Liver (tissue), 9 donors: ENCODE measurements around the gene CPLX3. TPM values are rescaled to one million over a fixed set of nuclear protein-coding genes. Genes with fewer than 3 reads are reported as not detected.

Source experiments
- DNase-seq: peaks from one replicate; pipeline ENCODE4 v3.0.0-alpha.2; 2017; ENCODE audit warnings: low spot score
- H3K27ac ChIP-seq, 2 donors: one replicate each; pipeline ENCODE4 v1.7.0; 2013; ENCODE audit warnings: inconsistent platforms in 2 of 2, low read length in 2 of 2, control low read depth in 1 of 2, low read depth in 1 of 2, mild to moderate bottlenecking in 1 of 2
- H3K27me3 ChIP-seq, 4 donors: one replicate each; pipeline versions ENCODE4 v1.6.1 to v1.7.0; 2013; ENCODE audit warnings: low read length in 3 of 4, inconsistent platforms in 1 of 4, mild to moderate bottlenecking in 1 of 4, moderate library complexity in 1 of 4; ENCODE audit not compliant: control insufficient read depth in 4 of 4, insufficient read depth in 4 of 4
- H3K36me3 ChIP-seq, 4 donors: one replicate each; pipeline versions ENCODE4 v1.6.1 to v1.7.0; 2013; ENCODE audit warnings: low read length in 3 of 4, mild to moderate bottlenecking in 3 of 4, low read depth in 1 of 4, moderate library complexity in 1 of 4; ENCODE audit not compliant: control insufficient read depth in 4 of 4, insufficient read depth in 3 of 4
- H3K4me1 ChIP-seq, 4 donors: one replicate each; pipeline versions ENCODE4 v1.6.1 to v1.7.0; 2013; ENCODE audit warnings: low read length in 3 of 4, mild to moderate bottlenecking in 3 of 4, moderate library complexity in 1 of 4; ENCODE audit not compliant: control insufficient read depth in 4 of 4, insufficient read depth in 4 of 4
- H3K4me3 ChIP-seq, 3 donors: one replicate each; pipeline versions ENCODE4 v1.6.1 to v1.7.0; 2013; ENCODE audit warnings: low read length in 3 of 3, control low read depth in 1 of 3, low read depth in 1 of 3, mild to moderate bottlenecking in 1 of 3
- H3K9ac ChIP-seq, 2 donors: one replicate each; pipeline ENCODE4 v1.7.0; 2013; ENCODE audit warnings: low read length in 2 of 2, mild to moderate bottlenecking in 2 of 2, moderate library complexity in 2 of 2, control low read depth in 1 of 2, low read depth in 1 of 2
- H3K9me3 ChIP-seq, 4 donors: one replicate each; pipeline versions ENCODE4 v1.6.1 to v1.7.0; 2013; ENCODE audit warnings: low read length in 3 of 4; ENCODE audit not compliant: control insufficient read depth in 4 of 4
- ATF3 ChIP-seq: IDR thresholded peaks from 2 replicates; pipeline ENCODE4 v1.6.1; 2016; ENCODE audit warnings: antibody characterized with exemption
- CTCF ChIP-seq: fragments of 150-350 bp; IDR thresholded peaks from 2 replicates; pipeline ENCODE4 v1.5.1; 2017; ENCODE audit warnings: improper control_type of control experiment, low read depth, low read length; ENCODE audit not compliant: missing input control
- EGR1 ChIP-seq, 2 donors: IDR thresholded peaks; 2 replicates each; pipeline ENCODE4 v1.6.1; 2016 to 2018; ENCODE audit warnings: antibody characterized with exemption in 2 of 2, low read depth in 2 of 2
- FOXA1 ChIP-seq: IDR thresholded peaks from 2 replicates; pipeline ENCODE4 v1.6.1; 2016; ENCODE audit warnings: antibody characterized with exemption
- FOXA2 ChIP-seq: IDR thresholded peaks from 2 replicates; pipeline ENCODE4 v1.6.1; 2016; ENCODE audit warnings: antibody characterized with exemption
- GABPA ChIP-seq, 2 donors: IDR thresholded peaks in 1 of 2; conservative IDR thresholded peaks in 1 of 2; 2 replicates each; pipeline ENCODE4 v1.6.1; 2016; ENCODE audit warnings: antibody characterized with exemption in 2 of 2, mild to moderate bottlenecking in 1 of 2, moderate library complexity in 1 of 2
- HNF4A ChIP-seq, 2 donors: conservative IDR thresholded peaks; 2 replicates each; pipeline ENCODE4 v1.6.1; 2016; ENCODE audit warnings: antibody characterized with exemption in 2 of 2, mild to moderate bottlenecking in 2 of 2
- HNF4G ChIP-seq: IDR thresholded peaks from 2 replicates; pipeline ENCODE4 v1.6.1; 2016; ENCODE audit warnings: antibody characterized with exemption
- JUND ChIP-seq, 2 donors: IDR thresholded peaks; 2 replicates each; pipeline ENCODE4 v1.6.1; 2016; ENCODE audit warnings: antibody characterized with exemption in 2 of 2
- MAX ChIP-seq: IDR thresholded peaks from 2 replicates; pipeline ENCODE4 v1.6.1; 2016; ENCODE audit warnings: antibody characterized with exemption
- NR2F2 ChIP-seq: IDR thresholded peaks from 2 replicates; pipeline ENCODE4 v1.6.1; 2016; ENCODE audit warnings: antibody characterized with exemption
- RAD21 ChIP-seq, 2 donors: IDR thresholded peaks; 2 replicates each; pipeline ENCODE4 v1.6.1; 2016; ENCODE audit warnings: antibody characterized with exemption in 2 of 2, mild to moderate bottlenecking in 2 of 2
- REST ChIP-seq: IDR thresholded peaks from 2 replicates; pipeline ENCODE4 v1.6.1; 2016; ENCODE audit warnings: antibody characterized with exemption, mild to moderate bottlenecking
- RXRA ChIP-seq, 2 donors: IDR thresholded peaks; 2 replicates each; pipeline ENCODE4 v1.6.1; 2017 to 2018; ENCODE audit warnings: antibody characterized with exemption in 2 of 2, mild to moderate bottlenecking in 1 of 2
- SP1 ChIP-seq: IDR thresholded peaks from 2 replicates; pipeline ENCODE4 v1.6.1; 2018; ENCODE audit warnings: antibody characterized with exemption, mild to moderate bottlenecking
- TAF1 ChIP-seq: conservative IDR thresholded peaks from 2 replicates; pipeline ENCODE4 v1.6.1; 2016; ENCODE audit warnings: antibody characterized with exemption, mild to moderate bottlenecking
- YY1 ChIP-seq: IDR thresholded peaks from 2 replicates; pipeline ENCODE4 v1.6.1; 2016; ENCODE audit warnings: antibody characterized with exemption, mild to moderate bottlenecking
- ZBTB33 ChIP-seq: IDR thresholded peaks from 2 replicates; pipeline ENCODE4 v1.6.1; 2016; ENCODE audit warnings: antibody characterized with exemption
- WGBS: extraction: QIAGEN DNeasy Blood & Tissue Kit; methylation state at CpG from one replicate; pipeline ENCODE4 v1.1.7; 2013; 5-methylcytosine and 5-hydroxymethylcytosine counted together
- polyA plus RNA-seq, 2 donors: library from polyadenylated mRNA; stranded (reverse) in 1 of 2; unstranded in 1 of 2; fragments of 200-250 nt in 1 of 2; fragments of >200 nt in 1 of 2; fragmentation: Nextera tagmentation in 1 of 2; extraction: Ambion mirVana in 1 of 2; gene quantifications; one replicate each; pipeline versions ENCODE4 v1.2.1 to v1.2.3, GENCODE V29; 2013 to 2015
- total RNA-seq, 2 donors: library from RNA; depleted of rRNA; stranded (reverse); fragments of >200 nt; gene quantifications; one replicate each; pipeline ENCODE4 v1.2.3, GENCODE V29; 2014
- donor health status: healthy.
- donor health status: healthy.
- donor health status: healthy.
- donor health status: healthy.
- donor health status: healthy.

The CPLX3 gene
- total and polyA plus RNA-seq, 4 donors: not detected

GRCh38 chr15:74812533-74812932 is 13.9 kb upstream of the CPLX3 start, which contains the start of gene LMAN1L:
TSS of gene LMAN1L (plus strand) at chr15:74812835. CDS start at chr15:74812855, 20 bp downstream.
- H3K4me3 ChIP-seq: no peak within 1 kb of the TSS
- no peak within 1 kb of the TSS for H3K9ac ChIP-seq
- no peak for DNase-seq
- no peaks in the 10 kb centered on the region for H3K27me3 ChIP-seq
- no peak within 1 kb of the TSS for H3K27ac ChIP-seq
- no peak for TF ChIP-seq TAF1
- WGBS: 81% methylated on average over 12 of the region's 12 CpGs
- H3K9me3 ChIP-seq: no peaks in the 10 kb centered on the region
- no peaks in the 10 kb centered on the region for H3K36me3 ChIP-seq
- peaks cover 2 to 17% (median 7%) of the 10 kb centered on the region in 4 donors for H3K4me1 ChIP-seq

- Histone ChIP-seq H3K4me1 (peaks cover 2 to 9% (median 5%) of the 10 kb centered on the region in 4 donors), H3K27ac (no peak overlapping the region), H3K27me3 (no peaks in the 10 kb centered on the region), H3K36me3 (no peaks in the 10 kb centered on the region), H3K4me3 (no peak overlapping the region), H3K9me3 (no peaks in the 10 kb centered on the region), H3K9ac (no peak overlapping the region)
- no peak for DNase-seq
- TF ChIP-seq REST (peak; percentile 42), YY1 (peak; percentile 43), FOXA1 (no peak), TAF1 (no peak), JUND (IDR thresholded peaks at IDR 0.05) (no peak), HNF4G (no peak), ZBTB33 (no peak), MAX (no peak), EGR1 (IDR thresholded peaks at IDR 0.05; ENCODE audit: low read depth in 2 of 2) (no peak), FOXA2 (no peak), CTCF (no peak), SP1 (peak; percentile 10), NR2F2 (no peak), GABPA (IDR thresholded peaks at IDR 0.05 in 1 of 2, conservative IDR thresholded peaks at IDR 0.05 in 1 of 2) (no peak), RAD21 (IDR thresholded peaks at IDR 0.05) (no peak), ATF3 (no peak), RXRA (IDR thresholded peaks at IDR 0.05) (no peak), HNF4A (conservative IDR thresholded peaks at IDR 0.05) (peak; percentile 8 to 23)
- WGBS: 72% methylated on average over 10 of the region's 10 CpGs
Measured at GRCh38 chr15:74815121-74815934, 11.1 kb upstream of the CPLX3 start.
